Activated naive CD4-positive, alpha-beta T cell treated with Interleukin-2 at 50 U/mL for 16 hours (primary cell): ENCODE data around the gene WDR7.

Source experiments
- DNase-seq: peaks from one replicate; pipeline ENCODE4 v3.0.0-alpha.2; 2020

WDR7 gene

GRCh38 chr18:56899660-56900059 lies 248.5 kb downstream of the WDR7 start:
- DNase-seq, result no peak

DNA sequence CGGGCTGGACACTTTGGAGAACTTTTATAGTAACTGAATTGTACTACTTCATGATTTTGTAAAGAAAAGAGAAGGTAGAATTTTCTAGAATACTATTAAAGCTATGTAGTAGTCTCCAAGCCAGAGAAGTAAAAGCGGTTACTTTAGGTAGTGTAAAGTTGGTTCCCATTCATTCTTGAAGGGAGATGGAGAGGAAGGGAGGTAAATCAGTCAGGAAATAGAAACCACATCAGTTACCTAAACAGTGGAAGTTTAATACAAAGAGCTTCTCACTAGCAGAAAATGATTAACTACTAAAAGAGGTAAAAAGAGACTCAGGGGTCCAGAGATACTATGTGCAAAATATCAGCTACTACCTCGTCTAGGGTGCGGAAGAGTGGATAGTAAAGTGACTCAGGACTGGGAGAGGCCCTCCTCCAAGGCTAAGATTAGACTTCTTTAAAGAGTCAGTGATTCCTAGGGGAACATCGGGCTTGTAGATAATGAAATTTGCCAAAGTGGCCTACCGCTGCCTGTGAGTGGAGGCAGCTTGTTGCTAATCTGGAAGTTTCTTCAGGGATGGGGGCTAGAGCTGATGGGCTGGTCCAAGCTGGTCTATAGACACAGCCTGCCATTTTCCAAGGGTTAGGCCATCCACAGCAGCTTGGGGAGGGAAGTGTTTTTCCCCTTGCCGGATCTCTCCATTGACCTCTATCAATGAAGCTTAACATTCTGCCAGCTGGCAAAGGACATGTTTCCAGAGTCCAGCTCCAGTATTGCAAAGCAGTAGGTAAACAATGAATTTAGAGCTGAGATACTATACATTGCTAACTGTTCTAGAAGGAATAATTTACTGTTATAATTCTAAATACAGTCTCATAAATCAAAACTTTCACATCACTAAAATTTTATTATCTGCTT lies 249.3 kb downstream of the WDR7 start:
- DNase-seq, result no peak

DNA sequence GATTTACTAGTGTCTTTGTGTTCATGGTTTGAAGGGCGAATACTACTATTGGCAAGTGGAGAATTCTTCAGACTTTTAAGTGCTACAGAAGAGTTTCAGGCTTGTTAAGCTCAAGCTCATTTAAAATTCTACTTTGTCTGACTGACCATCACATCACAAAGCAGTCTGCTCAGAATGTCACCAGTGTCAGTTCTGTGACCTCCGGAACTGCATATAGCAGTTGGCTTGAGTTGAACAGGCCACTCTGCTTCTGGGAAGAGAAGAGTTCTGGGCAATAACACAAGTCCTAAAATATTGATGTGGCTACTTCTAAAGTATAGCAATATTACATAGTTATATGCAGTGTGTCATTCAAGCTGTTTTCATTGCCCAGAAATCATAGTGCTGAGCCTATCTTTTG lies 250.8 kb downstream of the WDR7 start:
- no peak for DNase-seq

DNA sequence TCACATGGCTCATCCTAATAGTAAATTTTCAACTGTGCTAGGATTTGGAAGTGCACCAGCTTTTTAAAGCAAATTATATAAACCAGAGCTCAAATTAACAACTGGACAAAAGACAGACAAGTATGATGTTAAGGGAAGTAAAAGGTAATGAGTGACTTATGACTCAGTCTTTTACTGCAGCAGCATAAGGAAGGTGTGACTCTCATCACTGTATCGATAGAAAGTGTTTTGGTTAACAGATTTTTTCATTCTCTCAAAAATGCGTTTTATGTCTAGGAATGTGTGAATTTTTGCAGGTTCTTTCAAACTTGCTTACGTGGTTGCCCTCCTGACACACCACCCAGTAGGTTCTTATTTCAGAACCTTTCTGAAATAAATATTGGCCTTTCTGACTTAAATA lies 251.5 kb downstream of the WDR7 start:
- no peak for DNase-seq

- DNase-seq, result no peak
These were observed 252.5 kb downstream of the WDR7 start for GRCh38 chr18:56903686-56904085.

GRCh38 chr18:56907771-56908170 lies 256.6 kb downstream of the WDR7 start:
- no peak for DNase-seq

DNA sequence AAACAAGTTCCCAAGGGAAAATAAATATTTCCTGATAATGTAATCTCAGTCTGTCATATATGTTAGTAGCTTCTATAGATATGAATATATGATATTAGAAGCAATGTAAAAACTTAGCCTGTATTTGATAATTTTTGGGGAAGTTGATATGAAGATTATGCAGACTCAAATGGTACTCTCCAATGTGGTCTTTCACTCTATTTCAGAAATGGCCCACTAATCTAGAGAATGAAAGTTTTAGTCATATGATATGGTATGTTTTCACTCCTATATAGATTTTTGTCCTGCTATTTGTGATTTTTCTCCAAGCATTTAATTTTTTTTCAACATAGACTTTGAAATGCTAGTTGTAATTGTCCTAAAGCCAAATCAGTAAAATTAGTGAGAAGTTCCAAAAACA lies 259.1 kb downstream of the WDR7 start:
- DNase-seq, result no peak

GRCh38 chr18:56910967-56911366 lies 259.8 kb downstream of the WDR7 start:
- no peak for DNase-seq

GRCh38 chr18:56913941-56914340 lies 262.8 kb downstream of the WDR7 start:
- no peak for DNase-seq

GRCh38 chr18:56919190-56919589 lies 268.0 kb downstream of the WDR7 start:
- no peak for DNase-seq

DNA sequence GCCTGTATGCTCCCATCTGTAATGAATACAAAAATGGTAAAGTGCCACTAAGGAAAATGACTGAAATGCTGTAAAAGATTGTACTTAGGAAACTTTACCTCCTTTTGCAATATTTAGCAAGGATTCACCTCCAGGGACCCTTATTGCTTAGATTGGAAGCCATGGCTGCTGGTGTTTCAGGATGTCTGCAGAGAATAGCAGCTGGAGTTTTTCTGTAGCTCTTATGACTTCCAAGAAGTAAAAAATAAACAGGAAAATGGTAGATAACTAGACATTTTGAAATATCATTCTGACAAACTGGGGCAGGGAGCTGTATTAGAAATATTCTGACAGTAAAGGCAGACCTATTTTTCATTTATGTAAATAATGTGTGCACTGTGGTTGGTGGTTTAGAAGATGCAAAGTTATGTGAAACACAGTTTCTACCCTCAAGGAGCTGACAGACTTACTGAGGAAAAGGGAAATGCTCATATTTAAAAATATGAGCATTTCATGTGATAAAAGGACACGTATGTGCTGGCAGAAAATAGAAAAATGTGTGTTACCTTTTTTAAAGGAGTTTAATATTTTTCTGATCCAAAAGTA lies 270.8 kb downstream of the WDR7 start:
- DNase-seq, result no peak

DNA sequence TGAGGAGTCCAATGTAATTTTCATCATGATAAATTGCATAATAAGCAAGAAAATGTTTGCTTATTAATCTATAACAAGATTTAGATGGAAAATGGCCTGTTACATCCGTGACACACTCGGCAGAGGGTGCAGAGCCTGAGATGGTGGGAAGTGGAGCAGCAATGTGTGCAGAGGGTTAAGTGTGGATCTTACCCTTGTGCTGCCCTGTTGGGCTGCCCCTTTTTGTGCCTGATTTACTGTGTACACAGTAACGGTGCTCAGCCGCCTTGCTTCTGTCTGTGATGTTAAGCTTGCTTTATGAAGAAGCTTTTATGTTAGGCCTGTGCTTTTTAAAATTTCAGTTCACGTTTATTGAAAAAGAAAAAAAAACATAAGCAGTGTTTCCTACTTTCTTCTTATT lies 275.6 kb downstream of the WDR7 start:
- DNase-seq, result no peak

DNA sequence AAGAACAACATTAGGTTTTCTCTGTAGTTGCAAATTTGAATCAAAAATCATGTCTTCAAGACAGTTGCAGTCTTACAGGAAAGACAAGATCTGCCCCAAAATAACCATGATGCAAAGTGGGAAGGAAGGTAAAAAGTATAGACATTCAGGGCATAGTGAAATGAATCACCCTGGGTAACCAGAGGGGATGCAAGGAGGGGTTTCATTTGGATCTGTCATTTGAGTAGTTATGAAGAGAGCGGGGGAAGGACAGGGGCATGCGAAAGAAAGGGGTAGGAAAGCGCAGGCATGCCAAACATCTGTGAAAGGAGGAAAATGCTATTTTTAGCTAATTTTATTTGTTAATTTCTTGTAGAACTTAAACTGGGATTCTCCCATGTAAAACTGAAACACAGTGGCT lies 276.6 kb downstream of the WDR7 start:
- no peak for DNase-seq

DNA sequence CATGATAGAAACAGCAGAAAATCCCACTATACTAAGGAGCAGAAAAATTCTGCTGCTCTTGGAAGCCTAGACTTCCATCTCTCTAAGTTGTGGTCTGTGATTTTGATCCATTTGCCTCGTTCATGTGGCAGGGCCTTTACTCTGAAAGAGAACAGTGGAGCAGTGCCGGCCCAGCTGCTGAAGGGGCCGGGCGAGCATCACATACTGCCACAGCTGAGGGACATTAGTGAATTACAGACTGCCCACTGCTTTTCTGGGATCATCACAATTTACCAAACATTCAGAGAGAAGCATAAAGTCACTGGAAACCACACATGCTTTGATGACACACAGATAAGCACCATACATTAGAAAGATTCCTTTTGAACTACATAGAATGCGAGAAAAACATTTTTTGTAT lies 278.7 kb downstream of the WDR7 start:
- DNase-seq, result no peak

- no peak for DNase-seq
These were observed 282.3 kb downstream of the WDR7 start for GRCh38 chr18:56933472-56933871.

GRCh38 chr18:56934131-56934530 lies 283.0 kb downstream of the WDR7 start:
- DNase-seq, result no peak

GRCh38 chr18:56934906-56935305 lies 283.7 kb downstream of the WDR7 start:
- no peak for DNase-seq

GRCh38 chr18:56935434-56936040 lies 284.4 kb downstream of the WDR7 start:
- no peak for DNase-seq

GRCh38 chr18:56936457-56936856 lies 285.3 kb downstream of the WDR7 start:
- no peak for DNase-seq

DNA sequence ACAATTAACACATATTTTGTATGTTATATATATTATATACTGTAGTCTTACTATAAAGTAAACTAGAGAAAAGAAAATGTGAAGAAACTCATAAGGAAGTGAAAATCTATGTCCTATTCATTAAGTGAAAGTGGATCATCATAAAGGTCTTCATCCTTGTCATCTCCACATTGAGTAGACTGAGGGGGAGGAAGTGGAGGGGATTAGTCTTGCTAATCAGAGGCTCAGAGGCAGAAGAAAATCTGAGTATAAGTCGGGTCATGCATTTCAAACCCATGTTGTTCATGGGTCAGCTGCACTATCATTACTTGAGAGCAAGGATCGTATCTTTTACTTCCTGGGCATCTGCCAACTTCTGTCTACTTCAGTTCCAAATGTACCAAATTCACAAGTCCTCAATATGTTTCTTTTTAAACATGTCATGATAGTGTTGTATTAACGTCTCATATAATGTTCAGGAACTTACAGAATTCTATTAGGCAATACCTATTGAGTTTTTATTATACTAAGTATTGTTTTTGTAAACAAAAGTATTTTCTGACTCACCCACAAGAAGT lies 286.8 kb downstream of the WDR7 start:
- DNase-seq, result no peak

DNA sequence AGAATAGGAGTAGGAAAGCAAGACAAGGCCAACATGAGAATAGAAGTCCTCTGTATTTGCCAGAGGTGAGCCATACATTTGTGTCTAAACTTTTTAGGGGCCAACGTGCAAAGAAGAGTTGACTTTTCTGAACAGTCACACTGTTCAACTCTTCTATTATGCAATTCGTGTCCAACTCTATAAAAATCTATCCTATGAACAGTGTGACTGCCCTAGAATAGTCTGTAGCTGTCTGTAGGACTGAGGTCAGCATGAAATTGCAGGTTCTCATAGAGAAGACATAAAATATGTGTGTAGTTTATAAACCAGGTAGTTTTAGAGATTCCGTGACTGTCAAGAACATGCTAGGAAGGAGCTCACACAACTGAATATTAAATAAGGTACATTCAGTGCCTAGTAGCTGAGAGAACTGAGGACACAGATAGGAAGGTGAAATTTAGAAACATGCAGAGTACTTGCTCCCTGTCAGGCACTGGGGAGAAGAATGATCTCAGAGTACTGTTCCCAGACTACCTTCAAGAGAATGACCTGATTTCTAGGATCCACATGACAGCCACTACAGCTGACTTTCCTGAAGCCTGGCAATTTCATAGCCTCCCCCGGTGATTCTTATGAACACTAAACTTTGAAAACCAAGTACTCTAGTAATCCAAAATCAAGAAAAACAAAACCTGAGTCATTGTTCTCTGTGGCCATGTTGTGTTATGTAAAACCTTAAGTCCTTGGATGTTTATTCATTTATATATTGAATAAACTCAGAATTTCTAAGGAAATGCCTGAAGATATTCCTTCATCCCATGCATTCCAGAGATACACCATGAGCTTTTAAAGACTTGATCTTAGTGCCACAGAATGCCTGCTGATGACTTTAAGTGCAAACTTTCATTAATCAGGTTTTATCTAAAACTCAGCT lies 294.3 kb downstream of the WDR7 start:
- DNase-seq, result no peak

- DNase-seq, result no peak
These were observed 296.1 kb downstream of the WDR7 start for GRCh38 chr18:56947236-56947635.

- DNase-seq, result no peak
These were observed 300.9 kb downstream of the WDR7 start for GRCh38 chr18:56952026-56952425.
